UCSD-AML1 (cell line): ENCODE data around the gene IRX4.

Source experiments
- DNase-seq: peaks from one replicate; lab custom pipeline; 2025; ENCODE audit not compliant: unreplicated experiment; lab: John Stamatoyannopoulos, UW

Gene IRX4

GRCh38 chr5:1840741-1841521 lies 41.8 kb downstream of the IRX4 start:
- no peak for DNase-seq

GRCh38 chr5:1840071-1840547 lies 42.6 kb downstream of the IRX4 start:
- no peak for DNase-seq

- no peak for DNase-seq
These were observed 44.7 kb downstream of the IRX4 start for GRCh38 chr5:1838013-1838412.

- no peak for DNase-seq
These were observed 45.5 kb downstream of the IRX4 start for GRCh38 chr5:1836891-1837880.

GRCh38 chr5:1836176-1836890 lies 46.4 kb downstream of the IRX4 start:
- DNase-seq: no peak

- DNase-seq: no peak
These were observed 47.3 kb downstream of the IRX4 start for GRCh38 chr5:1835431-1835830.

- no peak for DNase-seq
These were observed 47.9 kb downstream of the IRX4 start for GRCh38 chr5:1834721-1835429.

- DNase-seq: no peak
These were observed 48.6 kb downstream of the IRX4 start for GRCh38 chr5:1834022-1834551.

GRCh38 chr5:1833264-1834021 lies 49.3 kb downstream of the IRX4 start:
- no peak for DNase-seq

- DNase-seq: no peak
These were observed 50.0 kb downstream of the IRX4 start for GRCh38 chr5:1832511-1833250.

- DNase-seq: no peak
These were observed 50.9 kb downstream of the IRX4 start for GRCh38 chr5:1831677-1832313.

- DNase-seq: no peak
These were observed 51.5 kb downstream of the IRX4 start for GRCh38 chr5:1831257-1831656.

- no peak for DNase-seq
These were observed 52.0 kb downstream of the IRX4 start for GRCh38 chr5:1830571-1831228.

GRCh38 chr5:1827886-1828397 lies 54.8 kb downstream of the IRX4 start:
- DNase-seq: no peak
